ES-I3 (cell line): ENCODE results near the gene NKX2-2.
A peak's percentile ranks its signal among the peaks of the same experiment; 100 is the strongest.

Source experiments
- H3K36me3 ChIP-seq: 2 replicates; pipeline ENCODE4 v1.6.1; 2013; ENCODE audit warnings: mild to moderate bottlenecking, low read length, control low read depth, moderate library complexity; ENCODE audit not compliant: insufficient read depth
- H3K4me1 ChIP-seq: 2 replicates; pipeline ENCODE4 v1.6.1; 2013; ENCODE audit warnings: mild to moderate bottlenecking, control low read depth, low read length; ENCODE audit not compliant: insufficient read depth
- H3K9ac ChIP-seq: 2 replicates; pipeline ENCODE4 v1.6.1; 2013; ENCODE audit warnings: low read depth, mild to moderate bottlenecking, low read length, moderate library complexity
- H3K9me3 ChIP-seq: 2 replicates; pipeline ENCODE4 v1.6.1; 2013; ENCODE audit warnings: mild to moderate bottlenecking, low read length, moderate library complexity; ENCODE audit not compliant: control insufficient read depth, insufficient read depth

Gene NKX2-2

GRCh38 chr20:21508230-21509078 lies 5.4 kb downstream of the NKX2-2 start:
- Histone ChIP-seq H3K9me3 (no peaks in the 10 kb centered on the region; the same call in 1 of the 2 replicates), H3K36me3 (no peaks in the 10 kb centered on the region), H3K4me1 (peaks cover 10% of the 10 kb centered on the region; the same call in 1 of the 2 replicates), H3K9ac (no peak overlapping the region)

GRCh38 chr20:21507400-21508229 lies 6.2 kb downstream of the NKX2-2 start:
- Histone ChIP-seq H3K4me1 (peaks cover 10% of the 10 kb centered on the region; the same call in 1 of the 2 replicates), H3K9ac (no peak overlapping the region), H3K9me3 (no peaks in the 10 kb centered on the region), H3K36me3 (no peaks in the 10 kb centered on the region)

GRCh38 chr20:21505810-21506530 lies 7.9 kb downstream of the NKX2-2 start:
- Histone ChIP-seq H3K4me1 (peaks cover 5% of the 10 kb centered on the region; the same call in 1 of the 2 replicates), H3K9me3 (no peaks in the 10 kb centered on the region), H3K9ac (peak overlapping the region; percentile 56), H3K36me3 (no peaks in the 10 kb centered on the region)

GRCh38 chr20:21505161-21505809 lies 8.6 kb downstream of the NKX2-2 start:
- no peaks in the 10 kb centered on the region for H3K36me3 ChIP-seq
- H3K9me3 ChIP-seq = no peaks in the 10 kb centered on the region
- H3K4me1 ChIP-seq = peaks cover 5% of the 10 kb centered on the region; the same call in 1 of the 2 replicates
- H3K9ac ChIP-seq = peak overlapping the region; percentile 56

GRCh38 chr20:21504323-21504722 lies 9.5 kb downstream of the NKX2-2 start:
- peaks cover 8% of the 10 kb centered on the region; the same call in 1 of the 2 replicates for H3K4me1 ChIP-seq
- H3K9me3 ChIP-seq = no peaks in the 10 kb centered on the region
- no peak overlapping the region for H3K9ac ChIP-seq
- H3K36me3 ChIP-seq = no peaks in the 10 kb centered on the region

GRCh38 chr20:21503345-21503744 lies 10.5 kb downstream of the NKX2-2 start:
- no peaks in the 10 kb centered on the region for H3K9me3 ChIP-seq
- H3K36me3 ChIP-seq = no peaks in the 10 kb centered on the region
- H3K4me1 ChIP-seq = peaks cover 16% of the 10 kb centered on the region
- no peak overlapping the region for H3K9ac ChIP-seq

- Histone ChIP-seq H3K4me1 (peaks cover 21% of the 10 kb centered on the region), H3K36me3 (no peaks in the 10 kb centered on the region)
Measured at GRCh38 chr20:21501184-21501583, 12.7 kb downstream of the NKX2-2 start.

GRCh38 chr20:21500599-21500998 lies 13.3 kb downstream of the NKX2-2 start:
- no peak overlapping the region for H3K9ac ChIP-seq
- H3K36me3 ChIP-seq = no peaks in the 10 kb centered on the region
- peaks cover 21% of the 10 kb centered on the region for H3K4me1 ChIP-seq
- no peaks in the 10 kb centered on the region for H3K9me3 ChIP-seq

More at GRCh38 chr20:21501184-21501583, 12.7 kb downstream of the NKX2-2 start:
- Histone ChIP-seq H3K9me3 (no peaks in the 10 kb centered on the region), H3K9ac (no peak overlapping the region)

GRCh38 chr20:21499641-21500040 lies 14.2 kb downstream of the NKX2-2 start:
- H3K9ac ChIP-seq = no peak overlapping the region
- H3K9me3 ChIP-seq = no peaks in the 10 kb centered on the region
- peaks cover 21% of the 10 kb centered on the region for H3K4me1 ChIP-seq
- H3K36me3 ChIP-seq = no peaks in the 10 kb centered on the region

- Histone ChIP-seq H3K4me1 (peaks cover 21% of the 10 kb centered on the region), H3K36me3 (no peaks in the 10 kb centered on the region), H3K9ac (no peak overlapping the region), H3K9me3 (no peaks in the 10 kb centered on the region)
Measured at GRCh38 chr20:21498635-21499034, 15.2 kb downstream of the NKX2-2 start.

GRCh38 chr20:21498195-21498594 lies 15.7 kb downstream of the NKX2-2 start:
- Histone ChIP-seq H3K9ac (no peak overlapping the region), H3K4me1 (peaks cover 21% of the 10 kb centered on the region), H3K36me3 (no peaks in the 10 kb centered on the region)

GRCh38 chr20:21496452-21496851 lies 17.4 kb downstream of the NKX2-2 start:
- H3K36me3 ChIP-seq = no peaks in the 10 kb centered on the region
- peaks cover 21% of the 10 kb centered on the region for H3K4me1 ChIP-seq
- H3K9me3 ChIP-seq = no peaks in the 10 kb centered on the region
- H3K9ac ChIP-seq = no peak overlapping the region

More at GRCh38 chr20:21498195-21498594, 15.7 kb downstream of the NKX2-2 start:
- H3K9me3 ChIP-seq = no peaks in the 10 kb centered on the region

- Histone ChIP-seq H3K4me1 (peaks cover 4% of the 10 kb centered on the region; the same call in 1 of the 2 replicates), H3K9ac (no peak overlapping the region), H3K9me3 (no peaks in the 10 kb centered on the region), H3K36me3 (no peaks in the 10 kb centered on the region)
Measured at GRCh38 chr20:21493049-21493448, 20.8 kb downstream of the NKX2-2 start.
